Brain microvascular endothelial cell (primary cell): Measurements from ENCODE around the gene THSD1.
"Not testable (repeated sequence)": the region's sequence is repeated elsewhere in the genome, so short reads cannot be mapped to it uniquely, and the experiment has no call there.

ENCODE experiments used
- DNase-seq: peaks from one replicate; pipeline ENCODE4 v3.0.0-alpha.2; 2020
- H3K27ac ChIP-seq: fragments of 250-450 bp; sonication (Bioruptor Pico); 2 replicates; pipeline ENCODE4 v1.5.1; 2020; ENCODE audit warnings: mild to moderate bottlenecking, moderate library complexity
- H3K27me3 ChIP-seq: fragments of 250-450 bp; sonication (Bioruptor Pico); replicated peaks from 2 replicates; pipeline ENCODE4 v1.5.1; 2020; ENCODE audit warnings: mild to moderate bottlenecking
- H3K36me3 ChIP-seq: fragments of 250-450 bp; sonication (Bioruptor Pico); replicated peaks from 2 replicates; pipeline ENCODE4 v1.5.1; 2020; ENCODE audit warnings: mild to moderate bottlenecking
- H3K4me3 ChIP-seq: 2 replicates; pipeline ENCODE4 v1.5.1; 2011; ENCODE audit warnings: low read depth, mild to moderate bottlenecking, control low read depth, low read length, moderate library complexity
- in situ Hi-C: cut with HindIII; loops from 2 replicates; pipeline ENCODE4 v1.10.0; 2017; ENCODE audit warnings: low sequenced_read_pairs, low pct_ligation_motif_present
- TF ChIP-seq, protein P1 (sequence below): IDR thresholded peaks from 2 replicates; pipeline ENCODE4 v1.5.1; 2011; ENCODE audit warnings: low read depth, mild to moderate bottlenecking, moderate library complexity, low read length, control low read depth, inconsistent platforms; ENCODE audit errors: missing control alignments

THSD1 gene

GRCh38 chr13:52414963-52415362 lies 9.0 kb upstream of the THSD1 start:
- TF ChIP-seq, protein P1, sequence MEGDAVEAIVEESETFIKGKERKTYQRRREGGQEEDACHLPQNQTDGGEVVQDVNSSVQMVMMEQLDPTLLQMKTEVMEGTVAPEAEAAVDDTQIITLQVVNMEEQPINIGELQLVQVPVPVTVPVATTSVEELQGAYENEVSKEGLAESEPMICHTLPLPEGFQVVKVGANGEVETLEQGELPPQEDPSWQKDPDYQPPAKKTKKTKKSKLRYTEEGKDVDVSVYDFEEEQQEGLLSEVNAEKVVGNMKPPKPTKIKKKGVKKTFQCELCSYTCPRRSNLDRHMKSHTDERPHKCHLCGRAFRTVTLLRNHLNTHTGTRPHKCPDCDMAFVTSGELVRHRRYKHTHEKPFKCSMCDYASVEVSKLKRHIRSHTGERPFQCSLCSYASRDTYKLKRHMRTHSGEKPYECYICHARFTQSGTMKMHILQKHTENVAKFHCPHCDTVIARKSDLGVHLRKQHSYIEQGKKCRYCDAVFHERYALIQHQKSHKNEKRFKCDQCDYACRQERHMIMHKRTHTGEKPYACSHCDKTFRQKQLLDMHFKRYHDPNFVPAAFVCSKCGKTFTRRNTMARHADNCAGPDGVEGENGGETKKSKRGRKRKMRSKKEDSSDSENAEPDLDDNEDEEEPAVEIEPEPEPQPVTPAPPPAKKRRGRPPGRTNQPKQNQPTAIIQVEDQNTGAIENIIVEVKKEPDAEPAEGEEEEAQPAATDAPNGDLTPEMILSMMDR: no peak
- DNase-seq: peak; percentile 58
- H3K36me3 ChIP-seq: peaks cover 3% of the 10 kb centered on the region
- in situ Hi-C loops: no loop called here
- H3K27me3 ChIP-seq: no peaks in the 10 kb centered on the region
- peak overlapping the region; percentile 86 for H3K27ac ChIP-seq
- no peak overlapping the region for H3K4me3 ChIP-seq

- Histone ChIP-seq H3K27me3 (no peaks in the 10 kb centered on the region), H3K4me3 (no peak overlapping the region), H3K36me3 (peaks cover 3% of the 10 kb centered on the region), H3K27ac (peak overlapping the region; percentile 86)
- TF ChIP-seq, protein P1: no peak
- in situ Hi-C loops: no loop called here
- DNase-seq: no peak
Observed at GRCh38 chr13:52414051-52414450, 8.1 kb upstream of the THSD1 start.

- Histone ChIP-seq H3K27ac (no peak overlapping the region), H3K36me3 (peaks cover 3% of the 10 kb centered on the region), H3K27me3 (no peaks in the 10 kb centered on the region), H3K4me3 (no peak overlapping the region)
- DNase-seq: no peak
- in situ Hi-C loops: no loop called here
- TF ChIP-seq, protein P1: no peak
Observed at GRCh38 chr13:52412128-52412527, 6.2 kb upstream of the THSD1 start.

- Histone ChIP-seq H3K36me3 (peaks cover 3% of the 10 kb centered on the region), H3K4me3 (no peak overlapping the region), H3K27ac (no peak overlapping the region), H3K27me3 (no peaks in the 10 kb centered on the region)
- TF ChIP-seq, protein P1: no peak
- peak; percentile 36 for DNase-seq
- in situ Hi-C loops: no loop called here
Observed at GRCh38 chr13:52411629-52412028, 5.7 kb upstream of the THSD1 start.

DNA sequence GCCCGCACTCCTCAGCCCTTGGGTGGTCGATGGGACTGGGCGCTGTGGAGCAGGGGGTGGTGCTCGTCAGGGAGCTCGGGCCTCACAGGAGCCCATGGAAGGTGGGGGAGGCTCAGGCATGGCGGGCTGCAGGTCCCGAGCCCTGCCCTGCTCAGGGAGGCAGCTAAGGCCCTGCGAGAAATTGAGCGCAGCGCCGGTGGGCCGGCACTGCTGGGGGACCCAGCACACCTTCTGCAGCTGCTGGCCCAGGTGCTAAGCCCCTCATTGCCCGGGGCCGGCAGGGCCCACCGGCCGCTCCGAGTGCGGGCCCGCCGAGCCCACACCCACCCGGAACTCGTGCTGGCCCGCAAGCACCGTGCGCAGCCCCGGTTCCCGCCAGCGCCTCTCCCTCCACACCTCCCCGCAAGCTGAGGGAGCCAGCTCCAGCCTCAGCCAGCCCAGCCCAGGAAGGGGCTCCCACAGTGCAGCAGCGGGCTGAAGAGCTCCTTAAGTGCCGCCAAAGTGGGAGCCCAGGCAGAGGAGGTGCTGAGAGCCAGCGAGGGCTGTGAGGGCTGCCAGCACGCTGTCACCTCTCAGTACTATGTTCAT lies 2.2 kb upstream of the THSD1 start:
- in situ Hi-C loops, DNase-seq: not testable (repeated sequence)

DNA sequence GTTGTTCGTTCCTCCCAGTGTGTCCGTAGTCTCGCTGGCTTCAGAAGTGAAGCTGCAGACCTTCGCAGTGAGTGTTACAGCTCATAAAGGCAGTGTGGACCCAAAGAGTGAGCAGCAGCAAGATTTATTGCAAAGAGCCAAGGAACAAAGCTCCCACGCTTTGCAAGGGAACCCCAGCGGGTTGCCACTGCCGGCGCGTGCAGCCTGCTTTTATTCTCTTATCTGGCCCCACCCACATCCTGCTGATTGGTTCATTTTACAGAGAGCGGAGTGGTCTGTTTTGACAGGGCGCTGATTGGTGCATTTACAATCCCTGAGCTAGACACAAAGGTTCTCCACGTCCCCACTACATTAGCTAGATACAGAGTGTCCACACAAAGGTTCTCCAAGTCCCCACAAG lies 1.5 kb upstream of the THSD1 start:
- in situ Hi-C loops, H3K27ac ChIP-seq, DNase-seq, H3K27me3 ChIP-seq, H3K36me3 ChIP-seq, H3K4me3 ChIP-seq: not testable (repeated sequence)

More for the DNA sequence above, 2.2 kb upstream of the THSD1 start:
- H3K27me3 ChIP-seq, H3K27ac ChIP-seq, H3K4me3 ChIP-seq, H3K36me3 ChIP-seq: not testable (repeated sequence)

GRCh38 chr13:52406629-52407028 lies 657 bp upstream of the THSD1 start:
- no peak for DNase-seq

More at GRCh38 chr13:52406629-52407028, 657 bp upstream of the THSD1 start:
- in situ Hi-C loops: no loop called here
- TF ChIP-seq, protein P1: no peak
- H3K4me3 ChIP-seq: peak overlapping the region; percentile 66
- H3K36me3 ChIP-seq: no peaks in the 10 kb centered on the region
- H3K27me3 ChIP-seq: no peaks in the 10 kb centered on the region
- no peak overlapping the region for H3K27ac ChIP-seq
